GM20000 (cell line): ENCODE measurements around the gene B4GALNT2.
"Not testable (repeated sequence)": the region's sequence is repeated elsewhere in the genome, so short reads cannot be mapped to it uniquely, and the experiment has no call there.

Source experiments
- DNase-seq: peaks from one replicate; pipeline ENCODE4 v3.0.0; 2012; ENCODE audit warnings: low spot score
- CTCF ChIP-seq: IDR thresholded peaks from 2 replicates; pipeline ENCODE4 v1.5.1; 2012; ENCODE audit warnings: mild to moderate bottlenecking, control low read depth; ENCODE audit errors: extremely low read depth, missing control alignments

Gene B4GALNT2

GRCh38 chr17:49121696-49122292, 10.8 kb upstream of the B4GALNT2 start:
- DNase-seq: no peak

GRCh38 chr17:49122566-49122965, 10.0 kb upstream of the B4GALNT2 start:
- no peak for TF ChIP-seq CTCF
- DNase-seq: no peak

More at GRCh38 chr17:49121696-49122292, 10.8 kb upstream of the B4GALNT2 start:
- TF ChIP-seq CTCF: no peak

GRCh38 chr17:49123061-49123460, 9.5 kb upstream of the B4GALNT2 start:
- no peak for DNase-seq
- no peak for TF ChIP-seq CTCF

- DNase-seq: no peak
- no peak for TF ChIP-seq CTCF
These were observed 7.1 kb upstream of the B4GALNT2 start for GRCh38 chr17:49125449-49125848.

GRCh38 chr17:49126183-49126859, 6.2 kb upstream of the B4GALNT2 start:
- DNase-seq: not testable (repeated sequence)

GRCh38 chr17:49129359-49129950, 3.1 kb upstream of the B4GALNT2 start:
- not testable (repeated sequence) for DNase-seq

GRCh38 chr17:49130891-49131290, 1.7 kb upstream of the B4GALNT2 start:
- TF ChIP-seq CTCF: no peak
- DNase-seq: no peak

GRCh38 chr17:49132317-49132698, 261 bp upstream of the B4GALNT2 start:
- no peak for TF ChIP-seq CTCF
- DNase-seq: no peak
